Right renal cortex interstitium (tissue), 3 donors: ENCODE results near the gene ITPR2. TPM values are rescaled to one million over a fixed set of nuclear protein-coding genes. Genes with fewer than 3 reads are reported as not detected.

Experiments used
- DNase-seq, 3 donors: peaks; one replicate each; pipeline ENCODE4 v3.0.0-alpha.2; 2013; ENCODE audit warnings: low read depth in 3 of 3, low spot score in 2 of 3
- polyA plus RNA-seq, 3 donors: library from polyadenylated mRNA; unstranded; fragments of 120-200 nt; gene quantifications; one replicate each; pipeline ENCODE4 v1.2.1, GENCODE V29; 2013; ENCODE audit not compliant: insufficient read length in 3 of 3

Gene ITPR2
- polyA plus RNA-seq, 3 donors: 13.1 to 16.8 (median 14.6) TPM

GRCh38 chr12:26825459-26826016 is 7.5 kb downstream of the ITPR2 start:
- no peak for DNase-seq

DNA sequence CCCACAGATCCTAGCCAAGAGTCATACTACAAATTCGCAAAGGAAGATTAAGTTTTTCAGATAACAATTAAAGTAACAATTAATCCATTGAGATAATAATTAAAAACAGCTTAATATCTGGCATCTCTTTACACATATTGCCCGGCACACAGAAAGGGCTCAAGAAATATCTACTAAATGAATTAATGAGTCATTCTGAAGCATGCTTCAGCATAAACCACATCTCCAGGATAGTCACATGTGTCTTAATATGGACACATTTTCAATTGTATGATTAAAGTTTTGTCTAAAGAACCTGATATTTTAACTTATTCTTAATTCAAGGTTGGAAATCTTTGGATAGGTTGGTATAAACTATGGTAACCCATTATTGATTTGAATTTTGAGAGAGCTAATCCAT is 9.6 kb downstream of the ITPR2 start:
- DNase-seq: no peak

- no peak for DNase-seq
Measured at GRCh38 chr12:26822026-26822425, 11.0 kb downstream of the ITPR2 start.

- no peak for DNase-seq
Measured at GRCh38 chr12:26821212-26821701, 11.7 kb downstream of the ITPR2 start.

DNA sequence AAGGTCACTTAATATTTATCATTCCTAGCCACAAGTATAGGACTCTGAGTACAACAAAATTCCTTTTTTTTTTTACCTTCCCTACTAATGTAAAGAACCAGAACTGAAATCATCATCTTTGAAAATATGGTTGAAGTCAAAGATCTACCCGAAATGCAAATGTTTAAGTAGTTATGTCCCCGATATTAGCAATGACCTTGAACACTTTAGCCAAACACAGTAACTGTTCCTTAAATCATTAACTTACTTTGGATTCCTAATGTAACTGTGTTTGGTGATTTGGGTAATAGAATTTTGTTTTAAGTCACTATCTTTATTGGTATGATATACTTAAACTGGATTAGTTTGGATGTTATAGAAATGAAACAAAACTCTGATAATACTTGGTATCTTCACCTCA is 14.4 kb downstream of the ITPR2 start:
- no peak for DNase-seq

DNA sequence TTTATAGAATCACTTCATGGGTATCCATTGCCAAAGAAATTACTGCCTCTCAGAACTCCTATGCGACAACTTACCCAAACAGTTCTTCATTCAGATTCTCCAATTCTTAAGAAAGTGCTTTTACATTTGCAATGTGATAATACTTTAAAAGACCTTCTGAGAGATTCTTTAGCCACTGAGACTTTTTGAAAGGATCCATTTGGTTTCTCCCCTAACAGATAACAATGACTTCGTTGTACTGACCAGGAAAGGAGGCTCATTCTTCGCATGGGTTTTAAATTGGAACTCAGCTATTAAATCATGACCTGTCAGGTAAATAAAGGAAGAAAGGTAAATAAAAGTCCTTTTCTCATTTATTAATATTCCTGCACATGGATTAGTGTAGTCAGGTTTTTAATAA is 14.8 kb downstream of the ITPR2 start:
- no peak for DNase-seq

DNA sequence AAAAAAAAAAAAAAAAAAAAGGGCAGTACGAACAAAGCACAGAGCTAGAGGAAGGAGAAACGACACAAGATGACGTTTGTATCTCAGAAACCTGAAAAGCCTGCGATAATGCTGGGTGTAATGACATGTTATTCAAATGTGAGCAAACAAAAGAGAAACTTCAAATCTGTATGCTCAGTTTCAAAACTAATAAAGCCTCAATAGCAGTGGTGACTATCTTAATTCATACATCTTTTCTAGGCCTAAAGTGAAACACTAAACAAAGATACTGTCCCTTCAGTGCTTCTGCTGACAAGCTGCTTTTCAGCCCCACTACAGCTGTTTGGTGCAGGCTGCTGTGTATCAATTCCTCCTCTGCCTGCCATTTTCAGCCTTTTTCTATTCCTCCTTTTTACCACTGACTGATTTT is 15.8 kb downstream of the ITPR2 start:
- no peak for DNase-seq

GRCh38 chr12:26813812-26814211 is 19.2 kb downstream of the ITPR2 start:
- DNase-seq: no peak

GRCh38 chr12:26810330-26810729 is 22.7 kb downstream of the ITPR2 start:
- no peak for DNase-seq

DNA sequence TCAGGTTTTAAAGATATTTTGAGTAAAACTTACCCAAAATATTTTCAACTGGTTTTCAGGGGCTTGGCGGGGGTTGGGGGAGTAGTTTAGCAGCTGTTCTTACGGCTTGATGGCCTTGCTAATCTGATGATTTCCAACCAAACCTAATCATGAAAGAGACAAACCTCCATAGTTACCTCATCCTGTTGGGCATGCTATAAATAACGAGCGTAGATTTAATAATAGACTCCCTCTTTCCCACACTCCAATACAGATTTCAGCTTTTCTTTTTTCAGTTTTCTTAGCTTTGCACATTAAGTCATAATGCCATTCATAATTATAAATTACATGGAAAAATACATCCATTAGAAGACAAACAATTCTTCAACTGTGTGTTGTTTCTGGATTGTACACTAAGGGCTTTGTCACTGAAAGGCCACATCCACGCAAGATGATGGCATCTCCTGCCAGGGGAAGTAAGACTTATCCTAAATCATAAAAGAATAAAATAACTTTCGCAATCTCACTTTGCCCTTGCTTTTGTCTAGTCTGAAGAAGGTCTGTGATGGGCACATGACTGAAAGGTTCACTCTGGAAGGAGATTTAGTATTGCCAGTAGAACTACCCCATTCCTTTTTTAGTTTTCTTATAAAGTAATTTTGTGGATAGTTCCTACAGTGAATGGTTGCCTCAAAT is 23.2 kb downstream of the ITPR2 start:
- no peak for DNase-seq

- no peak for DNase-seq
Measured at GRCh38 chr12:26808766-26809476, 24.1 kb downstream of the ITPR2 start.

DNA sequence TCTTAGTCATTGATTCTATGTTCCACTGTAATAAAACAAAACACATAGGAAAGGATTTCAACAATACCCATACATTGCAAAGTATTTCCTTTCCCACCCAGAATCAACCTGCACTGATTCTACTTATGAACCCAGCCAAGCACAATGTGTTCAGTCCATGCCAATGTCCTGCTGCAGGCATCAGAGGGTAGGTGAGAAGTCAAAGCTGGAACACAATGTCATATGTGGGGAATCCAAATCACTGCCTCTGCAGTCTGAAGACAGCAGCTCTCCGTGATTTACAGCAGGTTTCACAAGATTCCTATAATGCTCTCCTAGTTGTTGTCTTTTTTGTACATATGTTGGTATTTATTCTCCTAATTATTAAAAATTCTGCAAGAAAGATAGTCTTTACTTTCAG is 25.7 kb downstream of the ITPR2 start:
- no peak for DNase-seq

DNA sequence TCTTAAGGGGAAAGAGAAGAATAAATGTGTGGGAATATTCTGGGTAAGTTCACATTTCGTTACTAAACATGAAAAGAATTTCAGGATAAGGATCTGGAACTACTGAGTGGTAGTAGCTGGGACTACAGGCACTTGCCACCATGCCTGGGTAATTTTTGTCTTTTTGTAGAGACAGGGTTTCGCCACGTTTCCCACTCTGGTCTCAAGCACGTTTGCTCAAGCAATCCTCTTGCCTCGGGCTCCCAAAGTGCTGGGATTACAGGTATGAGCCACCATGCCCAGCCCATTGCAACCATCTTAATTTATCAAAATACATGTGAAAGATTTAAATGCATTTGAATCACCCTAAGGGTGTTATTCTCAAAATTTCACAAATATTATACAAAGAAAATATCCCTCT is 26.4 kb downstream of the ITPR2 start:
- DNase-seq: no peak

DNA sequence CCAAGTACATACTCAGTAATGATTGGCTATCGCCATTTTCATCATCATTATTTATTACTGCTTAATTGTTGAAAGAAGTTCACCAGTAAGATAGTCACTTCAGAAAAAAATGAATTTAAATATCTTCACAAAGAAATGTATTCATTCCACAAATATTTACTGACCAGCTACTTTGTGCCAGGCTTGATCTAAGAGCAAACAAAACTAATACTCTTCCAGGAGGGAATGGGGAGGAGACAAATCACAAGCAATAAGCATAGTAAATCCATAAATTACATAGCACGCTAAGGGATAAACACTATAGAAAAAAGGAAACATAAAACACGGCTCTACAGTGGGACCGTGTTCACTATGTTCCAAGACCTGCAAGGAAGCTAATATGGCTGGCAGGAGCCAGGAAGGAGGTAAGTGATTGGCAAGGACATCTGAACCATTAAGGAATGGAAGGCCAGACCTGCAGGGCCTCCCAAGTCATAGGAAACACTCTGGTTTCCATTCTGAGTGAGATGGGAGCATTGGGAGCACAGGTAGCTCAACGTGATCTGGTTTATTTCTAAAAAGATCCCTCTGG is 27.5 kb downstream of the ITPR2 start:
- DNase-seq: no peak

GRCh38 chr12:26803552-26803951 is 29.4 kb downstream of the ITPR2 start:
- no peak for DNase-seq

DNA sequence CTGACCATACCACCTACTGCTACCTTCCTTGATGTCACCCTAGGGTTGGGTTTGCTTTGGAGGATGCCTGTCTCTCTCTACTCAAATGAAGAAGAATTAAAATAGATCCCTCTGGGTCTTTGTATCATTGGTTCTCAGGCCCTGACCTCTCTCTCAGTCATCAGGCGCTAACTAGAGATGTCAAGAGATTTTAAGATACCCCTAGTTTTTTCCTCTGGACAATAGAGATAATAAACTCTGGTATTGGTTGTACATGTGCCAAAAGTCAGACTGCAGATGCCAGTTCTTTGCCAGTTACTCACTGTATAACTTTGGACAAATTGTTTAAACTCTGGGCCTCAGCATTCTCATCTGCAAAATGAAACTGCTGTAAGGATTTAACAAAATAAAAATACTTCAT is 31.5 kb downstream of the ITPR2 start:
- no peak for DNase-seq

GRCh38 chr12:26800858-26801257 is 32.1 kb downstream of the ITPR2 start:
- DNase-seq: no peak

GRCh38 chr12:26800347-26800746 is 32.6 kb downstream of the ITPR2 start:
- DNase-seq: no peak

DNA sequence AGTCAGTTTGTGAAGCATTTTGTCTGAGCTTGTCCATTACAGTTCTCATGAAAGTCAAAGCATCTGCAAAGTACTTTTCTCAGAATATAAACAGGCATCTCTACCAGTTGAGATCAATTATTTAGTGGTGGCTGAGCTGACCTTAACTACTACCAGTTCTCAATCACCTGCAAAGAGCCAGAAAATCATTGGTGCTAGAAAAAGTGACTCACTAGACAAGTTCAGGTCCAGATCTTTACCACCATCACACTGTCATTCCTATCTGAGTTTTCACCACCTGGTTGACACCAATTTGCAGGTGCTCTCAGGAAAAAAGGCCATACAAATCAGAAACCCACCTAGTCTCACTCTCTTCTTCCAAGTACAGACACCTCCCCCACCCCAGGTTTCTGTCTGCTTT is 33.3 kb downstream of the ITPR2 start:
- DNase-seq: no peak

- no peak for DNase-seq
Measured at GRCh38 chr12:26798640-26799039, 34.4 kb downstream of the ITPR2 start.

DNA sequence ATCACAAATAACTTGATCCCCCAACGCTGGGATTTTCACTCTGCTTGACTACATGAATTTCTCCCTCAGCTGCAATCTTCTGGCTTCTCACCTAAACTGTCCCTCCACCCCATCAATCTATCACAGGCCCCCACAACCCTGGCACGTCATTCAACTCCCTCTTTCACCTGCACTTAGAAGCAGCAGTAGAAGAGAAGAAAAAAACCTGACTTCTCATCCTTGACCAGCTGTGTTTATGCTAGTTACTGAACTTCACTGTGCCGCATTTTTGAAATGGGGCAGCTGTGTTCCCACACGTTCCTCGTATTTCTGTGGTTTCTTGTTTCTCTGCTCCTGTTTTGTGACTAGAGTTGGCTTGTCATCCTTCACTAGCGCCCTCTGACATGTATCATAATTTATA is 35.0 kb downstream of the ITPR2 start:
- DNase-seq: peak; percentile 63 to 78 (median 64)

DNA sequence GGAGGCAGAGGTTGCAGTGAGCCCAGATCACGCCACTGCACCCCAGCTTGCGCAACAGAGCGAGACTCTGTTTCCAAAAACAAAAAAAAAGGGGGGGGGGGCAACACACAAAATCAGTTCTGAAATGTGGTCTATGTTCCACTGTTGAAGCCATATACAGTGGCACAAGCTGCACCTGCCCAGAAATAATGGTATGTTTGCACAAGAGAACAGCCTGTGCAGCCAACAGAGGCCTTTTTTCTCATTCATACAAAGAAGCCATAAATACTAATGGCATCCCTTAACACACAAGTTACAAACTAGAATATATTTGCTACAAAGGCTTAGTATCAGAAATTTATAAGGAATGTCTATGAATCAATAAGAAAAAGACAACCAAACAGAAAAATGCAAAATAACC is 37.1 kb downstream of the ITPR2 start:
- no peak for DNase-seq
